PC-9 (cell line): ENCODE measurements around the gene KCNQ1OT1. TPM values are rescaled to one million over a fixed set of nuclear protein-coding genes. Genes with fewer than 3 reads are reported as not detected.

Source experiments
- BruUV-seq: library from RNA; stranded (reverse); fragments of 400-500 nt; replicated peaks from 2 replicates; lab custom pipeline; 2021; lab: Mats Ljungman, UMichigan
- CTCF ChIA-PET: fragments of 300-600 bp; sonication (Branson Sonifier 250); formaldehyde crosslinking; loops from one replicate; lab custom pipeline; 2022; ENCODE audit warnings: antibody characterized with exemption; lab: Charles Lee
- POLR2A ChIA-PET: fragments of 300-600 bp; sonication (Branson Sonifier 250); formaldehyde crosslinking; loops from one replicate; lab custom pipeline; 2022; ENCODE audit warnings: antibody characterized with exemption; ENCODE audit not compliant: unreplicated experiment; lab: Charles Lee
- DNase-seq, 2 experiments: peaks; one replicate each; pipeline versions ENCODE4 v3.0.0 to v3.0.0-alpha.2; 2015 to 2022; ENCODE audit warnings: mixed read lengths in 1 of 2
- H2AFZ ChIP-seq: fragments of 200-600 bp; sonication (generic); 2 replicates; pipeline ENCODE4 v1.8.1; 2017; ENCODE audit warnings: antibody characterized with exemption
- H3F3A ChIP-seq: fragments of 200-600 bp; sonication (generic); 2 replicates; pipeline ENCODE4 v1.8.1; 2017; ENCODE audit warnings: antibody characterized with exemption, mild to moderate bottlenecking, low read depth; ENCODE audit not compliant: insufficient read depth
- H3K27ac ChIP-seq: fragments of 200-600 bp; sonication (generic); 2 replicates; pipeline ENCODE4 v1.6.1; 2016; ENCODE audit warnings: mixed run types
- H3K27me3 ChIP-seq: fragments of 200-600 bp; sonication (generic); 2 replicates; pipeline ENCODE4 v1.6.1; 2016; ENCODE audit warnings: low read depth, mixed run types; ENCODE audit not compliant: insufficient read depth
- H3K36me3 ChIP-seq: fragments of 200-600 bp; sonication (generic); 2 replicates; pipeline ENCODE4 v1.6.1; 2016; ENCODE audit warnings: low read depth, mixed run types
- H3K4me1 ChIP-seq: fragments of 200-600 bp; sonication (generic); replicated peaks from 2 replicates; pipeline ENCODE4 v1.6.1; 2016; ENCODE audit warnings: mixed run types; ENCODE audit not compliant: insufficient read depth
- H3K4me2 ChIP-seq: fragments of 200-600 bp; sonication (generic); 2 replicates; pipeline ENCODE4 v1.6.1; 2017; ENCODE audit warnings: mixed run types
- H3K4me3 ChIP-seq: fragments of 200-600 bp; sonication (generic); 2 replicates; pipeline ENCODE4 v1.6.1; 2016; ENCODE audit warnings: mixed run types
- H3K79me2 ChIP-seq: fragments of 200-600 bp; sonication (generic); 2 replicates; pipeline ENCODE4 v1.6.1; 2017; ENCODE audit warnings: low read depth, mixed run types
- H3K9me2 ChIP-seq: fragments of 200-600 bp; sonication (generic); 2 replicates; pipeline ENCODE4 v1.8.1; 2017; ENCODE audit warnings: mild to moderate bottlenecking; ENCODE audit not compliant: insufficient read depth
- H3K9me3 ChIP-seq: fragments of 200-600 bp; sonication (generic); 2 replicates; pipeline ENCODE4 v1.8.1; 2016; ENCODE audit warnings: low read depth; ENCODE audit not compliant: insufficient read depth
- H4K20me1 ChIP-seq: fragments of 200-600 bp; sonication (generic); 2 replicates; pipeline ENCODE4 v1.8.1; 2017; ENCODE audit not compliant: insufficient read depth
- CTCF ChIP-seq: fragments of 200-600 bp; sonication (generic); conservative IDR thresholded peaks from 2 replicates; pipeline ENCODE4 v1.6.1; 2017; ENCODE audit warnings: mixed run types, antibody characterized with exemption, mild to moderate bottlenecking, moderate library complexity
- EZH2 ChIP-seq: fragments of 200-600 bp; sonication (generic); IDR thresholded peaks from 2 replicates; pipeline ENCODE4 v1.8.0; 2017; ENCODE audit warnings: antibody characterized with exemption, low read depth
- intact Hi-C: fragments of 100-400 bp; cut with micrococcal nuclease; formaldehyde crosslinking; loops from one replicate; pipeline ENCODE4 v1.10.0; 2022; ENCODE audit not compliant: unreplicated experiment
- total RNA-seq: library from RNA; stranded (reverse); gene quantifications from 2 replicates; pipeline ENCODE4 v1.2.3, GENCODE V29; 2021

Gene KCNQ1OT1
- total RNA-seq, 1 experiment from 2014 or later = 3.4 TPM

- Histone ChIP-seq H3K9me3 (peaks cover 9% of the 10 kb centered on the region; the same call in 1 of the 2 replicates), H3K4me1 (no peaks in the 10 kb centered on the region), H2AFZ (no peak overlapping the region), H3K27ac (no peak overlapping the region), H3K4me2 (no peak overlapping the region), H3K36me3 (no peaks in the 10 kb centered on the region), H3K4me3 (no peak overlapping the region), H3F3A (no peaks in the 10 kb centered on the region), H4K20me1 (no peaks in the 10 kb centered on the region), H3K27me3 (no peaks in the 10 kb centered on the region), H3K79me2 (no peaks in the 10 kb centered on the region), H3K9me2 (no peaks in the 10 kb centered on the region)
- BruUV-seq = no TSS peak
- CTCF ChIA-PET = no interaction called here
- TF ChIP-seq CTCF (no peak), EZH2 (no peak)
- DNase-seq = no peak
- intact Hi-C loops = no loop called here
- POLR2A ChIA-PET = interaction anchor here (0.6 kb wide), 1 partner anchor 65 kb away, joined by 4 read pairs; no protein-coding TSS in a partner anchor
These were observed 35.4 kb downstream of the KCNQ1OT1 start for GRCh38 chr11:2664376-2664775.

- TF ChIP-seq EZH2 (no peak), CTCF (no peak)
- H3F3A ChIP-seq = no peaks in the 10 kb centered on the region
- no peaks in the 10 kb centered on the region for H3K36me3 ChIP-seq
- H3K4me3 ChIP-seq = no peak overlapping the region
- no peak overlapping the region for H2AFZ ChIP-seq
- ChIA-PET CTCF (no interaction called here), POLR2A (no interaction called here)
- H3K4me2 ChIP-seq = no peak overlapping the region
- peaks cover 11% of the 10 kb centered on the region; the same call in 1 of the 2 replicates for H3K9me3 ChIP-seq
- H3K27ac ChIP-seq = no peak overlapping the region
- no peaks in the 10 kb centered on the region for H3K4me1 ChIP-seq
- intact Hi-C loops = no loop called here
- no peaks in the 10 kb centered on the region for H3K9me2 ChIP-seq
- no peak for DNase-seq
- no TSS peak for BruUV-seq
- no peaks in the 10 kb centered on the region for H3K79me2 ChIP-seq
- no peaks in the 10 kb centered on the region for H3K27me3 ChIP-seq
- H4K20me1 ChIP-seq = no peaks in the 10 kb centered on the region
These were observed 35.9 kb downstream of the KCNQ1OT1 start for GRCh38 chr11:2663915-2664314.

GRCh38 chr11:2663506-2663905 lies 36.3 kb downstream of the KCNQ1OT1 start:
- no peak overlapping the region for H3K27ac ChIP-seq
- H3K4me1 ChIP-seq = no peaks in the 10 kb centered on the region
- peaks cover 12% of the 10 kb centered on the region; the same call in 1 of the 2 replicates for H3K9me3 ChIP-seq
- POLR2A ChIA-PET = no interaction called here
- no peaks in the 10 kb centered on the region for H3K27me3 ChIP-seq
- BruUV-seq = no TSS peak
- CTCF ChIA-PET = no interaction called here
- DNase-seq = no peak
- H4K20me1 ChIP-seq = no peaks in the 10 kb centered on the region
- no peaks in the 10 kb centered on the region for H3K36me3 ChIP-seq
- no peak overlapping the region for H3K4me3 ChIP-seq
- intact Hi-C loops = no loop called here
- H3K4me2 ChIP-seq = no peak overlapping the region
- H3K9me2 ChIP-seq = no peaks in the 10 kb centered on the region
- no peak for TF ChIP-seq CTCF
- no peak for TF ChIP-seq EZH2
- H3K79me2 ChIP-seq = no peaks in the 10 kb centered on the region
- H3F3A ChIP-seq = no peaks in the 10 kb centered on the region
- H2AFZ ChIP-seq = no peak overlapping the region
